ENCODE measurements around the gene NPR1.
"Not testable (repeated sequence)": the region's sequence is repeated elsewhere in the genome, so short reads cannot be mapped to it uniquely, and the experiment has no call there.

The NPR1 gene

DNA sequence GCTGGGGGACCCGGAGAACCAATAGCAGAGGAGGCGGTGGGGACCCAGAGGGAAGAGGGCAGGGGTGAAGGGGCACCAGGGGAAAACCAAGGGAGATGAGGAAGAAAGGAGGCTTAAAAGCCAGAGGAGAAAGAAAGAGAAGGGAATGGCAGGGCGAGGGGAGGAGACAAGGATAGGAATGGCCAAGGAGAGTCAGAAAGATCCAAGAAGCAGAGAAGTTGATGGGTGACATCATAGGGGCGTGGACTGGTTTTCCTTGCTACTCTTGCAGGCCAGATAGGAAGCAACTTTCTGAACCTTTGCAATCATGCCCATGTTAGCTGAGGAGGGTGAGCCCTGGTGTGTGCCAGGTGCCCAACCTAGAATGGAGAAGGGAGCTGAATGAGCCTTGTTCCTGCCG is 5.4 kb downstream of the NPR1 start:
- DNase-seq = no peak

DNA sequence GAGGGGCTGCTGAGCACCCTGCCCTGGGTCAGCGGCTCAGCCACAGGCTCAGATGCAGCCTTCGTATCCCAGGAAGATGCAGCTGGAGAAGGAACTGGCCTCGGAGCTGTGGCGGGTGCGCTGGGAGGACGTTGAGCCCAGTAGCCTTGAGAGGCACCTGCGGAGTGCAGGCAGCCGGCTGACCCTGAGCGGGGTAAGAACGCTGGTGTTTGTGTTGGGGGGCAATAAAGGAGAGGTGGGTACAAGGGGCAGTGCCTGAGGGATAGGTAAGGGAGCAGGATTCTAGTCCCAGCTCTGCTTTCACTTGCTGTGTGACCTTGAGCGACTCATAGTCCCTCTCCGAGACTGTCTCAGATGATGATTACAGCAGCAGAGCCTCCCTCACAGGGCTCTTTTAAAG is 6.4 kb downstream of the NPR1 start:
- no peak for DNase-seq

DNA sequence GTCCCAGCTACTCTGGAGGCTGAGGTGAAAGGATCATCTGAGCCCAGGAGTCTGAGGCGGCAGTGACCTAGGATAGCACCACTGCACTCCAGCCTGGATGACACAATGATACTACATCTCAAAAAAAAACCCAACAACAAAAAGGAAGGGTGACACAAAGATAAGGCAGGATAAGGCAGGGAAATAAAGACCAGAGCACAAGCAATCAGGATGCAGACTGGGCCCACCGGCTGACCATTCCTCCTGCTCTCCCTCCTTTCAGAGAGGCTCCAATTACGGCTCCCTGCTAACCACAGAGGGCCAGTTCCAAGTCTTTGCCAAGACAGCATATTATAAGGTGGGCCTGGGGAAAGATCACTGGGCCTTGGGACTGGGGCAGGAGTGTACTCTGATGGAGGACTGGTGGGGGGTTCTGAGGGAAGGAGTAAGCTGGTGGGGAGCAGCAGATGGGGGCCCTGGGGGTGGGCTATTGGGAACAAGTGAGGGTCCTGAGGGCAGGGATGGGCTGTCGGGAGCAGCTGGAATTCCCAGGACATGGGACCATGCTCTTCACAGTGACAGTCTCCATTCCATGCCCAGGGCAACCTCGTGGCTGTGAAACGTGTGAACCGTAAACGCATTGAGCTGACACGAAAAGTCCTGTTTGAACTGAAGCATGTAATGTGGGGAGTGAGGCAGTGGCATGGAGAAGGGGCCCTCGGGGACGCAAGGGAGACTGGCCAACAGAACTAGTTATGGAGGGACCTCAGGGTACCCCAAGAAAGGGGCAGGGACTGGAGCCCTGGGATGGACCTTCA is 7.3 kb downstream of the NPR1 start:
- no peak for DNase-seq

DNA sequence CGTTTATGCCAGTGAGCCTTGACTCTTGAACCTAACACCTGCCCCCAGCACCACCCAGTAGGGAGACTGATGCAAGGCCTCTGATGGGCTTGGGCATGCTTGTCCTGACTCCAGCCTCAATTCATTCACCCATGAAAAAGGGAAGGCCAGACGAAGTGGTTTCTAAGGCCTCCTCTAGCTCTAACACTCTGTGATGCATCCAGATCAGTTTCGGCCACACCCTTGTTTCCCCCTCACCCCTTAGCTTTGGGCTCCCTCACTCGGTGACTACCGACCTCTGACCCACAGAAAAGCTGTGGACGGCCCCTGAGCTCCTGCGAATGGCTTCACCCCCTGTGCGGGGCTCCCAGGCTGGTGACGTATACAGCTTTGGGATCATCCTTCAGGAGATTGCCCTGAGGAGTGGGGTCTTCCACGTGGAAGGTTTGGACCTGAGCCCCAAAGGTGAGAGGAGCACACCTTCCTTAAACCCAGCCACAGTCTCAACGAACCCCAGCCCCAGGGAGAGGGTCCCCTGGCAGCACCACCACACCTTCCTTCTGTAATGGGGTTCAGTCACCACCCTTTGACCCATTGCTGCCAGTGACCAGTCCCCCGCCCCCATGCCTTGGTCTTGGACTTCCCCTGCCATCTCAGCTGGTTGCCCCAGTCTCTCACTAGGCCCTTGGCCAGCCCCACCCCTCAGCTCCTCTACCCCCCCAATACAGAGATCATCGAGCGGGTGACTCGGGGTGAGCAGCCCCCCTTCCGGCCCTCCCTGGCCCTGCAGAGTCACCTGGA is 9.0 kb downstream of the NPR1 start:
- DNase-seq = no peak

DNA sequence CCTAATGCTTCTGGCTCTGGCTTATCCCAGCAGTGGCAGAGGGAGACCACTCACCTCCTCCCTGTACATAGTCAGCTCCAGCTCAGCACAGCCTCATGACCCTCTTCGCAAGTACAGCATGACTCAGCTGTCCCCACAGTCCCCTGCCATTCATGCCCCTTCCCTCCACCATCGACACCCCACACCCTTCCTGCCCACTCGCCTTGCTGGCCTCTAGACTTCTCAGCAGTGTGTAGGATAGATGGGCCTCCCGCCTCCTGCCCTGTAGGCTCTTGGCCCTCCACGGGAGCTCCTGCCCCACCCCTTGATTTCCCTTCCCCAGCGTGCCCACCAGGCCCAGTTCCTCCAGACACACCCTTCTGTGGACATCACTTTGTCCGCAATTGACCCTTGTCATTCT is 9.8 kb downstream of the NPR1 start:
- DNase-seq = no peak

DNA sequence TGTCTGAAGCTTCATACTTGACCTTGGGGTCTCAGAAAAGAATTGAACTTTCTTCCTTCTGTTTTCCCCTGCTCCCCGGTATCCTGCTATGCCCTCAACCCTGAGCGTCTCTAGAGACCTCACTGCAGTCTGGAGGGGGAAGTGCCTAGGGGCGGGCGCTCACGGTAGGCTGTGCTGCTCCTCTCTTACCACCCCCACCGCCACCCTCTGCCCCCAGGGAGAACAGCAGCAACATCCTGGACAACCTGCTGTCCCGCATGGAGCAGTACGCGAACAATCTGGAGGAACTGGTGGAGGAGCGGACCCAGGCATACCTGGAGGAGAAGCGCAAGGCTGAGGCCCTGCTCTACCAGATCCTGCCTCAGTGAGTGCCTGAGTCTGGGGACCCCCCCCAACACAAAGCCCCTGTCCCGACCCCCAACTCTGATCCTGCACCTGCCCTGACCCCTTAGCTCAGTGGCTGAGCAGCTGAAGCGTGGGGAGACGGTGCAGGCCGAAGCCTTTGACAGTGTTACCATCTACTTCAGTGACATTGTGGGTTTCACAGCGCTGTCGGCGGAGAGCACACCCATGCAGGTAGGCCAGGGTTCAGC is 10.3 kb downstream of the NPR1 start:
- DNase-seq = no peak

DNA sequence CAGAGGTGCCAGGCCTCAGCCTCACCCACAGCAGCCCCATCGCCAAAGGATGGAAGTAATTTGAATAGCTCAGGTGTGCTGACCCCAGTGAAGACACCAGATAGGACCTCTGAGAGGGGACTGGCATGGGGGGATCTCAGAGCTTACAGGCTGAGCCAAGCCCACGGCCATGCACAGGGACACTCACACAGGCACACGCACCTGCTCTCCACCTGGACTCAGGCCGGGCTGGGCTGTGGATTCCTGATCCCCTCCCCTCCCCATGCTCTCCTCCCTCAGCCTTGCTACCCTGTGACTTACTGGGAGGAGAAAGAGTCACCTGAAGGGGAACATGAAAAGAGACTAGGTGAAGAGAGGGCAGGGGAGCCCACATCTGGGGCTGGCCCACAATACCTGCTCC is 15.0 kb downstream of the NPR1 start:
- no peak for DNase-seq

DNA sequence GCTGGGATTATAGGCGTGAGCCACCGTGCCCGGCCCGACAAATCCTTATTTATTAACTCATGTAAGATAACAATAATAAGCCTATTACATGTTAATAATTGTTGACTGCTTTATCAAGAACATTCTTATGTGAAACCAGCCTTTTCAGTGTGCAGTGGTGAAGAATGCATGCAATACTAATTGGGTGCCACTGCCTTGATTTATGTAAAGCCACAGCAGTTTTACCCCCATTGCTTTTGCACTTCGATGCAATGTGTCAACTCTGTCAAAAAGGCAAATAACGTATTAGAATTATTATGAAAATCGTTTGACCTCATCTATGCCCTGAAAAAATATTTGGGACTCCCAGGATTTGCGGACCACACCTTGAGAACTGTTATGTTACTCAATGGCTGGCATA is 18.3 kb downstream of the NPR1 start:
- no peak for DNase-seq

DNA sequence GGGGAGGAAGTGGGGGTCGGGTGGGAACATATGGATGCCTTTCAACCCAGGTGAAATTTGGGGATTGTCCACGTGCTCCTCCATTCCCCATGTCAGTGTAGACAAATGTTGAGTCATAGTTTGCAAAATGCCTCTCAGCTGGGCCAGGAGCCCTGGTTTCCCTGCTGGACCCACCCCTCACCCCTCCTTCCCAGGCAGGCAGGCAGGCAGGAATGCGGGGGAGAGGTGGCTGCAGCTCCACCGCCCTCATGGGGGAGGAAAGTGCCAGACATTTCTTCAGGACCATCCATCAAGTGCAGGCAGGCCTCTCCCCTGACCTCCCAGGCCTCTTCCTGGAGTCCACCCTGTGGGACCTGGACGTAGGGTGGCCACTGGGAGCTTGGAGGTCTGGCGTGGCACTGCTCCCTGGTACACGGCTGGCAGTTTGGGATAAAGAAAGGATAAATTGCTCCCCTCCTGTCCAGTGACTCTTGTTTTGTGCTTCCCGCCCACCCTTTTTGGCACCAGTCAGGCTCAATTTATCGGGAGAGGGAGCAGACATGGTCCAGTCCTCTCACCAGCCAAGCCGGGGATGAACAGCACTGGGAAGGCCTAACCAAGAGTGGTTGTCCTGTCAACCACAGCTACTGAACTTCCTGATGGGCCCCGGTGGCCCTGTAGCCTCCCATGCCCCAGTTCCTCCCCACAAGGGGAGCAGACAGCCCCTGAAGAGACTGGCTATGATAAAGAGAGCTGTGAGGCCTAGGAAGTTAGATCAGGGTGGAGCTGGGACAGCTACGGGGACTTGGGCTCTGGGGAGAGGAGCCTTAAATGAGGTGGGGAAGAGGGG is 18.9 kb downstream of the NPR1 start:
- no peak for DNase-seq

DNA sequence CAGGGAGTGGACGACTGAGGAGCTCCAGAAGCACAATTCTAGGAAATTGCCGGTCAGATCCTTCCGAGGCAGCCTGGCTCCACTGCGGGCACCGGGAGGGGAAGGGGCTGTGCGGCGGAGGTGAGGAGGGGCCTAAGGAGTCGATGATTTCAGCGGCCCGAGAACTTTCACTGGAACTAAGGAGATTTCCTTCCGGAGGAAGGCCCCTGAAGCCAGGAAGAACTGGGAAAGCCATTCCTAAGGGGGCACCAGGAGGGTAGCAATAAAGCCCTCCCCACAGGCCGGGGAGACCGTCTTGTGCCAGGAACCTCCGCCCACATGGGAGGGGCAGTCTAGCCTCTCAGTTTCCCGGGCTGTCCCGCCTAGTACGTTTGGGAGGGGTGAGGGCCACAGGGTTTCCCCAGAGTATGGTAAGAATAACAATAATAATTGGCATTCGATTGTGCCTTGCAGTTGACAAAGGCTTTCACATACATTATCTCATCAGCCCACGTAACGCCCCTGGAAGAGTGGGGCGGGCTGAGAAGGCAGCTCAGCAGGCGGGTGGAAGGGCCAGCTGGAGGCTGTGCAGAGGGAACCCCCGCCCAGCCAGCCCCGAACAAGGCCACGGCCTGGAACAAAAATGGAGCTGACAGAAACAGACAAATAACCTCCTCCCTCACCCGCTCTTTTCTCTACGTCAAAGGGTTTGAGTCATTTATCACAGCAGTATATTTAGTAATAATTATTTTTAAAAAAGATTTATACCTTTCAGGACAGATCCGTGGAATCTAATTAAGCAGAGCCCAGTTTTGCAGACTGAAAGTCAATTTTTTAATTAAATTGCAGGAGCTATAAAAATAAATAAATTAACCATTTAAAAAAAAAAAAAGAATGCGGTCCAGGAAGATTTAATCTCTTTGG is 19.8 kb downstream of the NPR1 start:
- DNase-seq = peak in 1 of 3 experiments; percentile 45

DNA sequence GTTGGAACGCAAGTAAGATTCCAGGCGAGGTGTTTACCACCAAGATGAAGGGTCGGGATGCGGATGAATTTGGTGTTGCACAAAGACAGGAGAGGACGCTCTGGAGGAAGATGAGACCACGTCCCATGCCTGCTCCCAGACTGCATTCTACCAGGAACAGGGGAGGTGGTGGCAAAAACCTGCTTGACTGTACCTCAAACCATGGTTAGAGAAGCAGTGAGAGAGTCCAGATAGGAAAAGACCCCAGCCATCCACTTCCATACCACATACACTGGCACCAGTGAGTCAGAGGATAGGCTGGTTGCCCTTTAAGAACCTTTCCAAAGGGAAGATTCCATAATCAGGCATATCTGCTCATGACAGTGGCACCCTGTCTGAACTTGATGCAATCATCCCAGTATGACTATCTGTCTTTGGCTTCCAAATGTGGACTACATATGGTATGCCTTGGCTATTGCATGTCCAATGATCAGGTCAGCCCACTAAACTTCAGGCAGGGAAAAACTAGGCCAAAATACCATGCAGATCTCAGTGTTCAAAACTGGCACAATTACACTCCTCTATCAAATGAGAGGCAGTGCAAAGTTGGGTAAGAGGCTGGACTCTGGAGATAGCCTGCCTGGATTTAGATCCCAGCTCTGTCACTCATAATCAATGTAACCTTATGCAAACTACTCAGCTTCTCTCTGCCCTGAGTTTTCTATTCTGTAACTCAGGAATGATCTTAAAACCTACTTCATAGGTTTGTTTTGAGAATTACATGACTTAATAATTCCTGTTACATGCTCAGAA is 20.6 kb downstream of the NPR1 start:
- DNase-seq = no peak

DNA sequence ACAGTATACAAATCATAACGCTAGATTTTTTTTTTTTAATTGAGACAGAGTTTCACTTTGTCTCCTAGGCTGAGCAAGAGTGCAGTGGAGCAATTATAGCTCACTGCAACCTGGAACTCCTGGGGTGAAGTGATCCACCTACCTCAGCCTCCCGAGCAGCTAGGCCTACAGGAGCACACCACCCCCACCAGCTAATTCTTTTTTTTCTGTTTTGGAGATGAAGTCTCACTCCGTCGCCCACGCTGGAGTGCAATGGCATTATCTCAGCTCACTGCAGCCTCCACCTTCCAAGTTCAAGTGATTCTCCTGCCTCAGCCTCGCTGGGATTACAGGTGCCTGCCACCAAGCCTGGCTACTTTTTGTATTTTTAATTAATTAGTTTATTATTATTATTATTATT is 21.3 kb downstream of the NPR1 start:
- DNase-seq = peak in 1 of 3 experiments; percentile 18

DNA sequence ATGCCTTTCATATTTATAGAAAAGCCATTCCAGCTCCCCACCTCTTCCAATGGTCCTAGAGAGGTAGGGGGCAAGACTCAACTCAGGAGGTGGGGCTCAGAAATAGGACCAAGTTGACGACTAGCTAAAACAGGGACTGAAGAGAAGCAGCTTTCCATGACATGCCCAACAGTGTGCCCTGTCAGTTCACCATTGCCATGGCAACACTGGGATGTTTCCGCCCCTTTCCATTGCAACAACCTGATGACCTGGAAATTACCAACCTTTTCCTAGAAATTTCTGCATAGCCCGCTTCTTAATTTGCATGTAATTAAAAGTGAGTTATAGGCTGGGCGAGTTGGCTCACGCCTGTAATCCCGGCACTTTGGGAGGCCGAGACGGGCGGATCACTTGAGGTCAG is 27.0 kb downstream of the NPR1 start:
- no peak for DNase-seq

DNA sequence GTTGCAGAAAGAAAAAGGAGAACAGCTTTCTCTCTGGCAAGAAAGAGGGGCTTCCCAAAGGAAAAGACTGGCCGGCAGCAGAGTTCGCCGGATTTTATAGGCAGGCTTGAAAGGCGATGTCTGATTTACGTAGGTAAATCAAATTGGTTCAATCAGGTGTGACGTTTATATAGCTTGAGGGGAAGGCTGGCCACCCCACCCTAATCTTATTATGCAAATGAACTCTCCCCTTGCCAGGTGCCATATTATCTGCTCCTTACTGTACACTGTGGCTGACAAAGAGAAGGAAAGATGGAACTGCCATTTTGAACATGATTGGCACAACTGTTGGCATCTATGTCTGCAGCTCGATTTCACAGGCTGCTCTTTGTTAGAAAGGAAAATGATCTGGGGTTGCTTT is 32.5 kb downstream of the NPR1 start:
- DNase-seq = no peak

DNA sequence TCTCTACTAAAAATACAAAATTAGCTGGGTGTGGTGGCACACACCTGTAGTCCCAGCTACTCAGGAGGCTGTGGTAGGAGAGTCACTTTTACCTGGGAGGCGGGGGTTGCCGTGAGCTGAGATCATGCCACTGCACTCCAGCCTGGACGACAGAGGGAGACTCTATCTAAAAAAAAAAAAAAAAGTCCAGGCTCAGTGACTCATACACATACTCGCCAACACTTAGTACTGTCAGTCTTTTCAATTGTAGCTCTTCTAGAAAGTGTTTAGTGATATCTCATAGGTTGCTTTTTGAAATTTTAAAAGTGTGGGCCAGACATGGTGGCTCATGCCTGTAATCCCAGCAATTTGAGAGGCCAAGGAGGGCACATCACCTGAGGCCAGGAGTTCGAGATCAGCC is 37.7 kb downstream of the NPR1 start:
- not testable (repeated sequence) for DNase-seq

DNA sequence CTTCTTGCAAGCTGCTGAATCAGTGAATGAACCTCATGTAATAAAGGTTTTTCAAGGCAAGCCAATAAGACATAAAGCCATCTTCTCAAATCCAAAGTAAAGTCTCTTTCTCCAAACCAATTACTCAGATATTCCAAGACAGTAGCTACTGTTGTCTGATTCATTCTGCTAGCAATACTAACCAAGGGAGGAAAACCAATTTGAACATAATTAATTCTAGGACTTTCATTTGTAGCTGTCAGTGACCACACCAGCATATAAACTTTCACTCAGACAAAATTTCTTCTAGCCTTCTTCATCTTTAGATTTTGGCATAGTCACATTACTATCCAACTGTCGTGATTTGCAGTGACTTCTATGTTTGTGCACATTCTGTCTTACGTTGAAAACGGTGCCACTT is 38.8 kb downstream of the NPR1 start:
- no peak for DNase-seq

DNA sequence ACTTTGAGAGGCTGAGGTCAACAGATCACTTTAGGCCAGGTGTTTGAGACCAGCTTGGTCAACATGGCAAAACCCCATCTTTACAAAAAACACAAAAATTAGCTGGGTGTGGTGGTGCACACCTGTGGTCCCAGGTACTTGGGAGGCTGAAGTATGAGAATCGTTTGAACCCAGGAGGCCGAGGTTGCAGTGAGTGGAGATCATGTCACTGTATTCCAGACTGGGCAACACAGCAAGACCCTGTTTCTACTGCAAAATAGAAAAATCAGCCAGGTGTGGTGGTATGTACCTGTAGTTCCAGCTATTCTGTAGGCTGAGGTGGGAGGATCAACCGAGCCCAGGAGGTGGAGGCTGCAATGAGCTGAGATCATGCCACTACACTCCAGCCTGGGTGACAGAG is 45.2 kb downstream of the NPR1 start:
- DNase-seq = no peak

DNA sequence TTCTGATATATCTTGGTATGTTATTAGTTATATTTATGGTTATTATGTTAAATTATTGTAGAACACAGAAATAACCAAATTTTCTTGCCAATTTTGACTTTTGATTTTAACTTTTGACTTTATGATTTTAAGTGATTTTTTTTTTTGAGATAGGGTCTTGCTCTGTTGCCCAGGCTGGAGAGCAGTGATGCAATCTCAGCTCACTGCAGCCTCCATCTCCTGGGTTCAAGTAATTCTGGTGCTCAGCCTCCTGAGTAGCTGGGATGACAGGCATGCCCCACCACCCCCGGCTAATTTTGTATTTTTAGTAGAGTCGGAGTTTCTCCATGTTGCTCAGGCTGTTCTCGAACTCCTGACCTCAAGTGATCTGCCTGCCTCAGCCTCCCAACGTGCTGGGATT is 46.1 kb downstream of the NPR1 start:
- DNase-seq = not testable (repeated sequence)

DNA sequence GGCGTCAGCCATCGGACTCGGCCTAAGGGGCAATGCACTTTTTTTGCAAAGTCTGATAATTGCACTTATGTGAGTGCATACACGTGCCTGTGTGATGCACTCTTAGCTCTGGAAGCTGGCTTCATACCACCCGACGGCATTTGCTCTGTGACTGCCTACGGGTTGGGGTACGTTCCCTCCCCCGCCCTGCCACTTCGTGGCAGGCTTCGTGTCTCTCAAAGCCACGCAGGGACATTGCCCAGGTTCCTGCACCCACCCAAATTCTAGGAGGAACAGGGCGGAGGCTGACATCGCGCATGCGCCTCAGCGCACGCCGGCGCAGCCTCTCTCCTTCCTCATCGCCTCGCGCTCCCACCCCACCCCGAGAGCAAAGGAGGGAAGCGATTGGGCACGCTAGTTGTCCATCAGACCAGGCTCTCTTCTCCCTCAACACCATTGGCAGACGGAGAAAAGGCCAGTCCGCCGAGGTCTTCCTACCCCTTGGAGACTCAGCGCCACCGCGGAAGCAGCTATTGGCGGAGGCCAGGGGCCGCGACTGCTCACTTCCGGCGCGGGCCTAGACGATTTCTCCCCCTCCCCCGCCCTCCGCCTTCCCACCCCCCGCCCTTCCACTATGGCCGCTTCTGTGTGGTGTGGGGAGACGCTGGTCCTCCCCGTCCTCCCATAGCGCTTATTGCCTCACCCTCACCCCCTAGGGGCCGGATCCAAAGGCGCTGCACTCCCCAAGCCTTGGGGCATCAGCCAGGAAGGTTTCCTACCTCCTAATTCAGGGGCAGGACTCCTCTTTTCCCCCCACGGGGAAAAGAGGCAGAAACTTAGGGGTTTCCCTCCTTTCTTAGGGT is 49.2 kb downstream of the NPR1 start, which contains the start of gene INTS3:
Gene INTS3 (plus strand): TSS at position 588 of the 842 bp plus-strand sequence. CDS start 585 bp downstream, outside the sequence.
- DNase-seq = peak; percentile 99 to 100 (median 100)
